ENCODE data around the gene RNPS1. TPM values are rescaled to one million over a fixed set of nuclear protein-coding genes. Genes with fewer than 3 reads are reported as not detected.

The RNPS1 gene
- total RNA-seq, 4 donors from 2014 or later: 71.5 to 155 (median 122) TPM

DNA sequence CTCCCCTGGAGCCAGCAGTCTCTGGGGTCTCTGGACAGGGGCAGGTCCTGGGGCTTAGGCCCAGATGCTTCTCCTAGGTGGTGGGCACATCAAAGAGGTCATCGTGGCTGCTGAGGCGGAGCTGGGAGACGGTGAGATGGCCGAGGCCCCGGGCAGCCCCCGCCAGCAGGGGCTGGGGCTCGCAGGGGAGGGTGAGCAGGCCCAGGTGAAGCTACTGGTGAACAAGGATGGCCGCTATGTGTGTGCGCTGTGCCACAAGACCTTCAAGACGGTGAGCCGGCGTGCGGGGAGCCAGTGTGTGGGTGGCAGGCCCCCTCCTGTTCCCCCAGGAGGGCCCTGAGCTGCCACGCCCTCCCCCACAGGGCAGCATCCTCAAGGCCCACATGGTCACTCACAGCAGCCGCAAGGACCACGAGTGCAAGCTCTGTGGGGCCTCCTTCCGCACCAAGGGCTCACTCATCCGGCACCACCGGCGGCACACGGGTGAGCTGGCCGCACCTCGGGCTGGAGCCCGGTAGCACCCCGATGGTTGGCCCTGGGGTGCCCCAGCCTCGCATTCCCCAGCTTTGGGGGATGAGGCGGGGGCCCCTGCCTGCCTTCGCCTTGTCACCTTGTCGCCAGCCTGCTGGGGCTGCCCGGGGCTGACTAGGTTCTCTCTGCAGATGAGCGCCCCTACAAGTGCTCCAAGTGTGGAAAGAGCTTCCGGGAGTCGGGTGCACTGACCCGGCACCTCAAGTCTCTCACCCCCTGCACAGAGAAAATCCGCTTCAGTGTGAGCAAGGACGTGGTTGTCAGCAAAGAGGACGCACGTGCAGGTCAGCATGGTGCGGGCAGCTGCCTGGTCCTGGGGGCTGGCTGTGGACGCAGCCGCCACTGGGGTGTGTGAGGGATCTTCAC, 35.6 kb downstream of the RNPS1 start:
- H3K27ac ChIP-seq: no peak overlapping the region
- H3K27me3 ChIP-seq: peaks cover 0 to 17% of the 10 kb centered on the region in 2 donors
- H3K9me3 ChIP-seq: no peaks in the 10 kb centered on the region
- DNase-seq: no peak
- TF ChIP-seq, protein P1, sequence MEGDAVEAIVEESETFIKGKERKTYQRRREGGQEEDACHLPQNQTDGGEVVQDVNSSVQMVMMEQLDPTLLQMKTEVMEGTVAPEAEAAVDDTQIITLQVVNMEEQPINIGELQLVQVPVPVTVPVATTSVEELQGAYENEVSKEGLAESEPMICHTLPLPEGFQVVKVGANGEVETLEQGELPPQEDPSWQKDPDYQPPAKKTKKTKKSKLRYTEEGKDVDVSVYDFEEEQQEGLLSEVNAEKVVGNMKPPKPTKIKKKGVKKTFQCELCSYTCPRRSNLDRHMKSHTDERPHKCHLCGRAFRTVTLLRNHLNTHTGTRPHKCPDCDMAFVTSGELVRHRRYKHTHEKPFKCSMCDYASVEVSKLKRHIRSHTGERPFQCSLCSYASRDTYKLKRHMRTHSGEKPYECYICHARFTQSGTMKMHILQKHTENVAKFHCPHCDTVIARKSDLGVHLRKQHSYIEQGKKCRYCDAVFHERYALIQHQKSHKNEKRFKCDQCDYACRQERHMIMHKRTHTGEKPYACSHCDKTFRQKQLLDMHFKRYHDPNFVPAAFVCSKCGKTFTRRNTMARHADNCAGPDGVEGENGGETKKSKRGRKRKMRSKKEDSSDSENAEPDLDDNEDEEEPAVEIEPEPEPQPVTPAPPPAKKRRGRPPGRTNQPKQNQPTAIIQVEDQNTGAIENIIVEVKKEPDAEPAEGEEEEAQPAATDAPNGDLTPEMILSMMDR (IDR thresholded peaks at IDR 0.05): no peak
- TF ChIP-seq POLR2A (IDR thresholded peaks at IDR 0.05): no peak
- peaks cover 5 to 23% (median 13%) of the 10 kb centered on the region in 4 donors for H3K4me1 ChIP-seq
- H3K36me3 ChIP-seq: peaks cover 0 to 82% (median 0%) of the 10 kb centered on the region in 3 donors
- no peak overlapping the region for H3K4me3 ChIP-seq

DNA sequence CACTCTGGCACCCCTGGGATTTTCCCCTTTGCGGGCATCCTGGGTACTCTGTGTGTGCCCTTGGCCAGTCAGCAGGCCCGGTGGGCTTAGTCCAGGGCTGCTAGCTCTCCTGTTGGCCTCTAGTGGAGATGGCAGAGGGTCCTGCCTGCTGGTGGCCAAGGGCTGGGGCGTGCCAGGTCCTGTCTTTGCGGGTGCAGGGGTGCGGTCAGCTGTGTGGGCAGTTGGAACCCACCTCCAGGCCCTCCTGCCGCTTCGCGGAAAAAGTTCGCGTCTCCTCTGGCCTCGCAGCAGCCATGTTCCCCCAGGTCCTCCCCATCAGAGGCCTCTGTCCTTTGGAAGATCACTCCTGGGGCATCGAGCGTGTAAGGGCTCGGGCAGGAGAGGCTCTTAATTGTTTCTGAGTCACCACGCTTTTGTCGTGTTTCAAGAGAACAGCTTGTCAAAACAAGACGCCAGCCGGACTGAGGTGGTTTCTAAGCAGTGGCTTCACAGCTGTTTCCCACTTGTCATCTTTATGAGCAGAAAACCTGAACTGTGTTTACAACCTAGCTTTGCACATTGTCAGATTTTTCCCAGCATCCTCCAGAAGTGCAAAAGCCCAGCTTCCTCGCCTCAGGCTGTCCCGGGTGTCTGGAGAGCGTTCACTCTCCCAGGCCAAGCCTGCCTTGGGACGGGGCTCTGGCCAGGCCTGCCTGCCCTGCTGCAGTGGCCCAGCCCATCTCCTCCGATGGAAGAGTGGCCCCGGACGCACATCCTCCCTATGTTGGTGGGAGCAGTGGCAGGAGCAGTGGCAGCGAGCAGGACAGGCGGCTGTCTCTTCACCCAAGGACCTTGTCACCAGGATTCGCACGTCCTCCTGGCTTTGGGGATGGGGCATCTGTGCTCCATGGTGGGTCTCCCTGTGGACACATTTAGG, 36.7 kb downstream of the RNPS1 start:
- TF ChIP-seq POLR2A (IDR thresholded peaks at IDR 0.05): no peak
- TF ChIP-seq, protein P1 (IDR thresholded peaks at IDR 0.05): no peak
- Histone ChIP-seq H3K27ac (no peak overlapping the region), H3K27me3 (peaks cover 0 to 6% of the 10 kb centered on the region in 2 donors), H3K4me1 (peaks cover 0 to 16% (median 3%) of the 10 kb centered on the region in 4 donors), H3K4me3 (no peak overlapping the region), H3K36me3 (peaks cover 0 to 82% (median 0%) of the 10 kb centered on the region in 3 donors), H3K9me3 (no peaks in the 10 kb centered on the region)
- DNase-seq: no peak

DNA sequence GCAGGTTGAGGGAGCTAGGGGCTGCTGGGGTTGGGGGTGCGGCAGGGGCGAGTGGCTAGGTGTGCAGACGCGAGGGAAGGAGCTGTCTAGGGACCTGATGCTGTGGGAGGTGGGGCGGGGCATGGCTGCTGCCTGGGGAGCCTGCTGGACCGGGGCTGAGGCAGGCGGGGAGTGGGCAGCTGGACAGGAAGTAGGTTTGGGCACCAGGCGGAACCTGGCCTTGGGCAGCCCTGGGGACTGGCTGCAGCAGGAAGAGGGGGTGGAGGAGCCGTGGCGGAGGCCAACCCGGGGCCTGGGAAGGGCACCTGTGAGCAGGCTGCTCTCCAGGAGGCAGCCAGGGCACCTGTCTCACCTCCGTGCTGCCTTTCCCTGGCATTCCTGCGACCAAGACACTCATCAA, 37.5 kb downstream of the RNPS1 start:
- DNase-seq: no peak
- H3K9me3 ChIP-seq: no peaks in the 10 kb centered on the region

DNA sequence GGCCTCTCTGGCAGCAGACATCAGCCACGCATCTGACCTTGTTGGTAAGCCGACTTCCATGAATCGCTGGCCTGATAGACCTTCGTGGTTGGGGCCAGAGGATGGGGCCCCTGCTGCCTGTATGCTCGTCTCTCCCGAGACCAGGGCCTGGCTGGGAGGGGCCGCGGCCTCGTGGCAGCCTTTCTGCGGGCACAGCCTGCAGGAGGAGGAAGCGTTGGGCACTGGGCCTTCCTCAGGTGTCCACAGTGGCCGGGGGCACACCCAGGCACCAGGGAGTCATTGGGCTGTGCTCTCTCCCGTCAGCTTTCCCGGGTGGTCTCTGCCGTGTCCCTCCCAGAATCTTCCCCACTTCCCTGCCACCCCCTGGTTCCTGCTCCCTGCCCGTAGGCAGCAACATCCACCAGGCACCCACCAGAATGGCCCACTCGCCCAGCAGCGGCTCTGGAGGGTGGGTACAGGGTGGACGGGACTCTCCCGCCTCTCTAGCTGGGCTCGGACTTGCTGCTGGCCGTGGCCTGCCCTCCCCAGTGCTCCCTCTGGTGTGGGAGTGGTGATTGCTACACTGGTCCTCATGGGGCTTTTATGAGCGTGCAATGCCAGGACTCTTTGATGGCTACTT, 38.2 kb downstream of the RNPS1 start:
- Histone ChIP-seq H3K4me3 (no peak overlapping the region), H3K4me1 (peaks cover 0 to 13% (median 4%) of the 10 kb centered on the region in 4 donors), H3K27ac (no peak overlapping the region), H3K9me3 (no peaks in the 10 kb centered on the region), H3K36me3 (peaks cover 0 to 69% (median 0%) of the 10 kb centered on the region in 3 donors), H3K27me3 (no peaks in the 10 kb centered on the region)
- no peak for DNase-seq
- no peak for TF ChIP-seq POLR2A (IDR thresholded peaks at IDR 0.05)
- TF ChIP-seq, protein P1 (IDR thresholded peaks at IDR 0.05): no peak

More for the DNA sequence above, 37.5 kb downstream of the RNPS1 start:
- Histone ChIP-seq H3K27me3 (no peaks in the 10 kb centered on the region), H3K36me3 (peaks cover 0 to 75% (median 0%) of the 10 kb centered on the region in 3 donors), H3K27ac (no peak overlapping the region), H3K4me1 (peaks cover 0 to 10% (median under 1%) of the 10 kb centered on the region in 4 donors), H3K4me3 (no peak overlapping the region)
- TF ChIP-seq, protein P1 (IDR thresholded peaks at IDR 0.05): no peak
- no peak for TF ChIP-seq POLR2A (IDR thresholded peaks at IDR 0.05)

GRCh38 chr16:2229091-2229490, 38.8 kb downstream of the RNPS1 start:
- no peak for TF ChIP-seq POLR2A (IDR thresholded peaks at IDR 0.05)
- TF ChIP-seq, protein P1 (IDR thresholded peaks at IDR 0.05): no peak
- H3K36me3 ChIP-seq: peaks cover 0 to 63% (median 0%) of the 10 kb centered on the region in 3 donors
- H3K27me3 ChIP-seq: no peaks in the 10 kb centered on the region
- no peaks in the 10 kb centered on the region for H3K9me3 ChIP-seq
- no peak overlapping the region for H3K4me3 ChIP-seq
- DNase-seq: no peak
- peaks cover 0 to 19% (median 10%) of the 10 kb centered on the region in 4 donors for H3K4me1 ChIP-seq
- H3K27ac ChIP-seq: no peak overlapping the region
